DOHH2 (cell line): ENCODE results near the gene TRAF4.

Experiments
- H3F3A ChIP-seq: fragments of 200-600 bp; sonication (generic), shearing (Covaris generic); 2 replicates; pipeline ENCODE4 v1.6.0; 2016; ENCODE audit warnings: antibody characterized with exemption, mild to moderate bottlenecking; ENCODE audit not compliant: control insufficient read depth, insufficient read depth
- H3K27ac ChIP-seq: fragments of 200-600 bp; sonication (generic); 2 replicates; pipeline ENCODE4 v1.5.1; 2014; ENCODE audit warnings: low read depth, mild to moderate bottlenecking, low read length, moderate library complexity
- H3K27me3 ChIP-seq: fragments of 200-600 bp; sonication (generic); 2 replicates; pipeline ENCODE4 v1.6.1; 2014; ENCODE audit warnings: mild to moderate bottlenecking, low read length, mixed read lengths; ENCODE audit not compliant: control insufficient read depth
- H3K36me3 ChIP-seq: fragments of 200-600 bp; sonication (generic); 2 replicates; pipeline ENCODE4 v1.6.1; 2014; ENCODE audit warnings: mild to moderate bottlenecking, low read length, moderate library complexity, mixed read lengths; ENCODE audit not compliant: control insufficient read depth
- H3K4me1 ChIP-seq: fragments of 200-600 bp; sonication (generic); 2 replicates; pipeline ENCODE4 v1.6.1; 2014; ENCODE audit warnings: mild to moderate bottlenecking, low read length, mixed read lengths; ENCODE audit not compliant: control insufficient read depth
- H3K4me2 ChIP-seq: fragments of 200-600 bp; sonication (generic); 2 replicates; pipeline ENCODE4 v1.6.0; 2014; ENCODE audit warnings: mild to moderate bottlenecking, low read length, moderate library complexity
- H3K4me3 ChIP-seq: fragments of 200-600 bp; sonication (generic); 2 replicates; pipeline ENCODE4 v1.5.1; 2014; ENCODE audit warnings: mild to moderate bottlenecking, low read length, mixed read lengths
- H3K79me2 ChIP-seq: fragments of 200-600 bp; sonication (generic); 2 replicates; pipeline ENCODE4 v1.6.1; 2014; ENCODE audit warnings: mild to moderate bottlenecking, low read length, mixed read lengths; ENCODE audit not compliant: control insufficient read depth
- H3K9me2 ChIP-seq: fragments of 200-600 bp; sonication (generic); replicated peaks from 2 replicates; pipeline ENCODE4 v1.6.1; 2014; ENCODE audit warnings: mild to moderate bottlenecking, low read length, mixed read lengths; ENCODE audit not compliant: control insufficient read depth
- H3K9me3 ChIP-seq: fragments of 200-600 bp; sonication (generic); 2 replicates; pipeline ENCODE4 v1.6.1; 2014; ENCODE audit warnings: antibody characterized with exemption, low read length, mixed read lengths; ENCODE audit not compliant: control insufficient read depth, insufficient read depth
- H4K20me1 ChIP-seq: fragments of 200-600 bp; sonication (generic); 2 replicates; pipeline ENCODE4 v1.6.0; 2014; ENCODE audit warnings: low read depth, mild to moderate bottlenecking, antibody characterized with exemption, low read length, moderate library complexity; ENCODE audit not compliant: control insufficient read depth, insufficient read depth
- CTCF ChIP-seq: fragments of 200-600 bp; sonication (generic); IDR thresholded peaks from one replicate; pipeline ENCODE4 v1.5.1; 2014; ENCODE audit warnings: antibody characterized with exemption, mild to moderate bottlenecking, low read depth, low read length; ENCODE audit not compliant: poor library complexity, severe bottlenecking
- EZH2phosphoT487 ChIP-seq: fragments of 200-600 bp; sonication (generic); IDR thresholded peaks from 2 replicates; pipeline ENCODE4 v1.6.1; 2017; ENCODE audit warnings: borderline replicate concordance, mild to moderate bottlenecking, antibody characterized with exemption, low read length, moderate library complexity, mixed read lengths

Gene TRAF4

GRCh38 chr17:28740406-28741357, 3.1 kb upstream of the TRAF4 start:
- Histone ChIP-seq H3K4me3 (peak overlapping the region; percentile 64), H3K27ac (peak overlapping the region; percentile 90), H3F3A (peaks cover 29% of the 10 kb centered on the region), H3K4me2 (peak overlapping the region; percentile 78), H3K27me3 (no peaks in the 10 kb centered on the region), H3K4me1 (peaks cover 70% of the 10 kb centered on the region), H4K20me1 (peaks cover 3% of the 10 kb centered on the region), H3K79me2 (peaks cover 50% of the 10 kb centered on the region), H3K9me3 (peaks cover 5% of the 10 kb centered on the region; the same call in 1 of the 2 replicates), H3K36me3 (peaks cover 53% of the 10 kb centered on the region), H3K9me2 (no peaks in the 10 kb centered on the region)
- no peak for TF ChIP-seq CTCF
- no peak for TF ChIP-seq EZH2phosphoT487

- H3K4me2 ChIP-seq: peak overlapping the region; percentile 78
- peaks cover 63% of the 10 kb centered on the region for H3K36me3 ChIP-seq
- peaks cover 60% of the 10 kb centered on the region for H3K79me2 ChIP-seq
- H3K27ac ChIP-seq: peak overlapping the region; percentile 90
- peaks cover 29% of the 10 kb centered on the region for H3F3A ChIP-seq
- H3K4me3 ChIP-seq: peak overlapping the region; percentile 64
- no peaks in the 10 kb centered on the region for H3K27me3 ChIP-seq
- no peak for TF ChIP-seq EZH2phosphoT487
- TF ChIP-seq CTCF: no peak
- peaks cover 80% of the 10 kb centered on the region for H3K4me1 ChIP-seq
- no peaks in the 10 kb centered on the region for H3K9me2 ChIP-seq
- H4K20me1 ChIP-seq: peaks cover 12% of the 10 kb centered on the region
- peaks cover 5% of the 10 kb centered on the region; the same call in 1 of the 2 replicates for H3K9me3 ChIP-seq
These were observed 2.2 kb upstream of the TRAF4 start for GRCh38 chr17:28741358-28742349.

- Histone ChIP-seq H3K4me1 (peaks cover 63% of the 10 kb centered on the region), H3K4me3 (peak overlapping the region; percentile 97), H4K20me1 (peaks cover 20% of the 10 kb centered on the region), H3K36me3 (peaks cover 70% of the 10 kb centered on the region), H3K9me2 (no peaks in the 10 kb centered on the region), H3K4me2 (peak overlapping the region; percentile 99), H3K79me2 (peaks cover 62% of the 10 kb centered on the region), H3K27ac (peak overlapping the region; percentile 90), H3K9me3 (no peaks in the 10 kb centered on the region), H3K27me3 (no peaks in the 10 kb centered on the region), H3F3A (peaks cover 29% of the 10 kb centered on the region)
- TF ChIP-seq EZH2phosphoT487: no peak
- no peak for TF ChIP-seq CTCF
These were observed 527 bp downstream of the TRAF4 start for GRCh38 chr17:28744104-28744971.
